Smooth muscle cell (in vitro differentiated cells): ENCODE measurements around the gene DHDH. TPM values are rescaled to one million over a fixed set of nuclear protein-coding genes. Genes with fewer than 3 reads are reported as not detected.
"Not testable (repeated sequence)": the region's sequence is repeated elsewhere in the genome, so short reads cannot be mapped to it uniquely, and the experiment has no call there.

Source experiments
- DNase-seq: peaks from one replicate; lab custom pipeline; 2025; ENCODE audit not compliant: unreplicated experiment; lab: John Stamatoyannopoulos, UW
- H2AFZ ChIP-seq: fragments of 200-600 bp; sonication (generic); 2 replicates; pipeline ENCODE4 v1.6.0; 2016; ENCODE audit warnings: antibody characterized with exemption, low read depth, mild to moderate bottlenecking
- H3F3A ChIP-seq: fragments of 200-600 bp; sonication (generic); 2 replicates; pipeline ENCODE4 v1.6.0; 2017; ENCODE audit warnings: antibody characterized with exemption, low read depth
- H3K27ac ChIP-seq: fragments of 200-600 bp; sonication (generic); 2 replicates; pipeline ENCODE4 v1.5.1; 2016; ENCODE audit warnings: low read depth, mild to moderate bottlenecking
- H3K27me3 ChIP-seq: fragments of 200-600 bp; sonication (generic); 2 replicates; pipeline ENCODE4 v1.6.1; 2016; ENCODE audit warnings: low read depth, mild to moderate bottlenecking
- H3K36me3 ChIP-seq: fragments of 200-600 bp; sonication (generic); 2 replicates; pipeline ENCODE4 v1.5.1; 2016; ENCODE audit warnings: low read depth
- H3K4me1 ChIP-seq: fragments of 200-600 bp; sonication (generic); 2 replicates; pipeline ENCODE4 v1.5.1; 2016; ENCODE audit warnings: low read depth
- H3K4me2 ChIP-seq: fragments of 200-600 bp; sonication (generic); 2 replicates; pipeline ENCODE4 v1.6.0; 2016; ENCODE audit warnings: mild to moderate bottlenecking
- H3K4me3 ChIP-seq: fragments of 200-600 bp; sonication (generic); 2 replicates; pipeline ENCODE4 v1.5.1; 2016; ENCODE audit warnings: mild to moderate bottlenecking
- H3K79me2 ChIP-seq: fragments of 200-600 bp; sonication (generic); 2 replicates; pipeline ENCODE4 v1.6.0; 2016; ENCODE audit warnings: low read depth, mild to moderate bottlenecking
- H3K9ac ChIP-seq: fragments of 200-600 bp; sonication (generic); 2 replicates; pipeline ENCODE4 v1.6.0; 2016; ENCODE audit warnings: low read depth
- H3K9me3 ChIP-seq: fragments of 200-600 bp; sonication (generic); replicated peaks from 2 replicates; pipeline ENCODE4 v1.5.1; 2016; ENCODE audit warnings: low read depth
- H4K20me1 ChIP-seq: fragments of 200-600 bp; sonication (generic); 2 replicates; pipeline ENCODE4 v1.6.0; 2016; ENCODE audit warnings: low read depth
- WGBS: methylation state at CpG from one replicate; pipeline ENCODE4 v1.1.7; 2016; ENCODE audit warnings: low lambda C conversion rate; 5-methylcytosine and 5-hydroxymethylcytosine counted together
- polyA plus RNA-seq: library from polyadenylated mRNA; unstranded; fragments of >200 nt; fragmentation: Nextera tagmentation; extraction: Ambion mirVana; gene quantifications from 2 replicates; pipeline ENCODE4 v1.2.1, GENCODE V29; 2016
- total RNA-seq: library from RNA; depleted of rRNA; stranded (reverse); fragments of >200 nt; gene quantifications from 2 replicates; pipeline ENCODE4 v1.2.3, GENCODE V29; 2014
- TF ChIP-seq, protein P1 (sequence below): fragments of 200-600 bp; sonication (generic); IDR thresholded peaks from 2 replicates; pipeline ENCODE4 v1.5.1; 2017; ENCODE audit warnings: borderline replicate concordance, mild to moderate bottlenecking, antibody characterized with exemption; ENCODE audit not compliant: insufficient read depth, poor library complexity, severe bottlenecking

Gene DHDH
- total and polyA plus RNA-seq, 2 experiments from 2014 or later: 0.27 to 1.0 TPM

GRCh38 chr19:48899781-48900476 lies 33.6 kb upstream of the DHDH start, which contains the start of gene NUCB1:
Gene NUCB1 (plus strand): TSS chr19:48900312. CDS start chr19:48900797, 485 bp downstream.
- Histone ChIP-seq H3K27me3 (no peaks in the 10 kb centered on the region), H3K4me3 (peak within 1 kb of the TSS; percentile 86), H3K9me3 (no peaks in the 10 kb centered on the region), H3F3A (no peaks in the 10 kb centered on the region), H3K79me2 (peaks cover 30% of the 10 kb centered on the region), H2AFZ (peak within 1 kb of the TSS; percentile 76), H4K20me1 (peaks cover 10% of the 10 kb centered on the region), H3K4me2 (peak within 1 kb of the TSS; percentile 93), H3K9ac (peak within 1 kb of the TSS; percentile 88), H3K36me3 (no peaks in the 10 kb centered on the region), H3K27ac (peak within 1 kb of the TSS; percentile 69), H3K4me1 (peaks cover 11% of the 10 kb centered on the region)
- 8% methylated on average over 34 of the region's 34 CpGs for WGBS
- DNase-seq: peak; percentile 93
- TF ChIP-seq, protein P1, sequence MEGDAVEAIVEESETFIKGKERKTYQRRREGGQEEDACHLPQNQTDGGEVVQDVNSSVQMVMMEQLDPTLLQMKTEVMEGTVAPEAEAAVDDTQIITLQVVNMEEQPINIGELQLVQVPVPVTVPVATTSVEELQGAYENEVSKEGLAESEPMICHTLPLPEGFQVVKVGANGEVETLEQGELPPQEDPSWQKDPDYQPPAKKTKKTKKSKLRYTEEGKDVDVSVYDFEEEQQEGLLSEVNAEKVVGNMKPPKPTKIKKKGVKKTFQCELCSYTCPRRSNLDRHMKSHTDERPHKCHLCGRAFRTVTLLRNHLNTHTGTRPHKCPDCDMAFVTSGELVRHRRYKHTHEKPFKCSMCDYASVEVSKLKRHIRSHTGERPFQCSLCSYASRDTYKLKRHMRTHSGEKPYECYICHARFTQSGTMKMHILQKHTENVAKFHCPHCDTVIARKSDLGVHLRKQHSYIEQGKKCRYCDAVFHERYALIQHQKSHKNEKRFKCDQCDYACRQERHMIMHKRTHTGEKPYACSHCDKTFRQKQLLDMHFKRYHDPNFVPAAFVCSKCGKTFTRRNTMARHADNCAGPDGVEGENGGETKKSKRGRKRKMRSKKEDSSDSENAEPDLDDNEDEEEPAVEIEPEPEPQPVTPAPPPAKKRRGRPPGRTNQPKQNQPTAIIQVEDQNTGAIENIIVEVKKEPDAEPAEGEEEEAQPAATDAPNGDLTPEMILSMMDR: no peak

- Histone ChIP-seq H4K20me1 (peaks cover 10% of the 10 kb centered on the region), H3K27ac (peak overlapping the region; percentile 28), H3F3A (no peaks in the 10 kb centered on the region), H3K4me1 (peaks cover 11% of the 10 kb centered on the region), H3K4me3 (peak overlapping the region; percentile 86), H3K36me3 (no peaks in the 10 kb centered on the region), H3K9me3 (no peaks in the 10 kb centered on the region), H3K9ac (peak overlapping the region; percentile 88), H3K79me2 (peaks cover 30% of the 10 kb centered on the region), H3K27me3 (no peaks in the 10 kb centered on the region), H2AFZ (peak overlapping the region; percentile 67), H3K4me2 (peak overlapping the region; percentile 93)
- DNase-seq: no peak
- WGBS: 43% methylated on average over 21 of the region's 24 CpGs
- TF ChIP-seq, protein P1: no peak
These were observed 32.8 kb upstream of the DHDH start for GRCh38 chr19:48900477-48901406.

GRCh38 chr19:48902291-48902690 lies 31.2 kb upstream of the DHDH start:
- peaks cover 11% of the 10 kb centered on the region for H3K4me1 ChIP-seq
- H2AFZ ChIP-seq, H3K27me3 ChIP-seq, H3F3A ChIP-seq, H3K9ac ChIP-seq, H3K4me3 ChIP-seq, DNase-seq, H3K27ac ChIP-seq, H3K9me3 ChIP-seq, H3K4me2 ChIP-seq, H3K36me3 ChIP-seq: not testable (repeated sequence)
- WGBS: 97% methylated on average over 7 of the region's 7 CpGs
- peaks cover 10% of the 10 kb centered on the region for H4K20me1 ChIP-seq
- H3K79me2 ChIP-seq: peaks cover 30% of the 10 kb centered on the region

DNA sequence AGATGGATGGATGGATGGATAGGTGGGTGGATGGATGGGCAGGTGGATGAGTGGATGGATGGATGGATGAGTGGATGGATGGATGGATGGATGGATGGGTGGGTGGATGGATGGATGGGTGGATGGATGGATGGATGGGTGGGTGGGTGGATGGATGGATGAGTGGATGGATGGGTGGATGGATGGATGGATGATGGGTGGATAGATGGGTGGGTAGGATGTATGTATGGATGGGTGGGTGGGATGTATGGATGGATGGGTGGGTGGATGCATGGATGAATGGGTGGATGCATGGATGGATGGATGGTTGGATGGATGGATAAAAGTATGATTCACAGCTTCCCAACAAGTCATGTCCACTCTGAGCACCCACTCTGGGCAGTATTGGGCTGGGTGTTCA lies 29.7 kb upstream of the DHDH start:
- H3K36me3 ChIP-seq, H2AFZ ChIP-seq, H3F3A ChIP-seq, H3K9me3 ChIP-seq, DNase-seq, H3K4me2 ChIP-seq, H3K9ac ChIP-seq, H3K4me3 ChIP-seq, H3K27me3 ChIP-seq, H3K27ac ChIP-seq: not testable (repeated sequence)
- H3K4me1 ChIP-seq: peaks cover 11% of the 10 kb centered on the region
- peaks cover 10% of the 10 kb centered on the region for H4K20me1 ChIP-seq
- peaks cover 30% of the 10 kb centered on the region for H3K79me2 ChIP-seq
